Kidney (tissue), 14 donors: ENCODE data around the gene SMAD1. TPM values are rescaled to one million over a fixed set of nuclear protein-coding genes. Genes with fewer than 3 reads are reported as not detected.

ENCODE experiments used
- DNase-seq, 5 donors: peaks; one replicate each; pipeline ENCODE4 v3.0.0-alpha.2; 2013 to 2020
- FAIRE-seq: peaks from 2 replicates; lab custom pipeline; 2012; peaks lifted over from hg19 to GRCh38; lab: Jason Lieb, UNC
- H3K27ac ChIP-seq, 2 donors: one replicate each; pipeline ENCODE4 v1.7.0; 2013; ENCODE audit warnings: low read depth in 2 of 2, low read length in 2 of 2, inconsistent platforms in 1 of 2
- H3K27me3 ChIP-seq: one replicate; pipeline ENCODE4 v1.7.1; 2013; ENCODE audit warnings: low read length, inconsistent platforms; ENCODE audit not compliant: control insufficient read depth, insufficient read depth
- H3K36me3 ChIP-seq, 3 donors: one replicate each; pipeline versions ENCODE4 v1.7.0 to v1.7.1; 2013; ENCODE audit warnings: low read length in 3 of 3, control low read depth in 1 of 3, inconsistent platforms in 1 of 3; ENCODE audit not compliant: insufficient read depth in 3 of 3, control insufficient read depth in 2 of 3
- H3K4me1 ChIP-seq, 3 donors: one replicate each; pipeline versions ENCODE4 v1.7.0 to v1.7.1; 2013; ENCODE audit warnings: low read length in 3 of 3, inconsistent platforms in 1 of 3, low read depth in 1 of 3; ENCODE audit not compliant: control insufficient read depth in 2 of 3, insufficient read depth in 2 of 3
- H3K4me3 ChIP-seq, 3 donors: one replicate each; pipeline versions ENCODE4 v1.7.0 to v1.8.1; 2013; ENCODE audit warnings: low read length in 3 of 3, control low read depth in 1 of 3, inconsistent platforms in 1 of 3
- H3K9ac ChIP-seq, 3 donors: one replicate each; pipeline versions ENCODE4 v1.7.0 to v1.7.1; 2013; ENCODE audit warnings: low read length in 3 of 3, control low read depth in 1 of 3, inconsistent platforms in 1 of 3
- H3K9me3 ChIP-seq, 3 donors: one replicate each; pipeline versions ENCODE4 v1.7.0 to v1.7.1; 2013; ENCODE audit warnings: low read length in 3 of 3, control low read depth in 1 of 3, inconsistent platforms in 1 of 3; ENCODE audit not compliant: control insufficient read depth in 2 of 3, insufficient read depth in 1 of 3
- intact Hi-C: fragments of 100-400 bp; cut with DNase I; formaldehyde crosslinking; loops from one replicate; pipeline ENCODE4 v1.11.1; 2022
- polyA plus RNA-seq: library from polyadenylated mRNA; stranded (reverse); fragments of 350-450 nt; fragmentation: Illumina TruSeq; extraction: RNeasy Lipid Tissue Mini Kit (QIAGEN cat#74804); gene quantifications from one replicate; pipeline ENCODE4 v1.2.3, GENCODE V29; 2014; ENCODE audit warnings: low read depth, low replicate concordance; ENCODE audit not compliant: insufficient read depth
- total RNA-seq: library from RNA; stranded (reverse); fragmentation: NEBNext Ultra II Directional; extraction: Animal tissue kit (Norgen Biotek cat#: 25700); gene quantifications from one replicate; pipeline ENCODE4 v1.2.1, GENCODE V29; 2021
- TF ChIP-seq, protein P1 (sequence below): IDR thresholded peaks from 3 replicates; pipeline ENCODE4 v1.5.1; 2012; ENCODE audit warnings: mild to moderate bottlenecking, moderate library complexity, borderline replicate concordance; ENCODE audit not compliant: insufficient read depth; ENCODE audit errors: extremely low read depth
- donor health status: control.
- donor health status: control.
- donor health status: control.
- donor health status: control.
- donor health status: control.
- donor health status: DM: yes; HTN: yes; CAD: no.
- donor health status: Normal renal cell carcinoma (clear cell type).

SMAD1 gene
- total and polyA plus RNA-seq, 2 donors from 2014 or later: 8.9 to 39.5 TPM

DNA sequence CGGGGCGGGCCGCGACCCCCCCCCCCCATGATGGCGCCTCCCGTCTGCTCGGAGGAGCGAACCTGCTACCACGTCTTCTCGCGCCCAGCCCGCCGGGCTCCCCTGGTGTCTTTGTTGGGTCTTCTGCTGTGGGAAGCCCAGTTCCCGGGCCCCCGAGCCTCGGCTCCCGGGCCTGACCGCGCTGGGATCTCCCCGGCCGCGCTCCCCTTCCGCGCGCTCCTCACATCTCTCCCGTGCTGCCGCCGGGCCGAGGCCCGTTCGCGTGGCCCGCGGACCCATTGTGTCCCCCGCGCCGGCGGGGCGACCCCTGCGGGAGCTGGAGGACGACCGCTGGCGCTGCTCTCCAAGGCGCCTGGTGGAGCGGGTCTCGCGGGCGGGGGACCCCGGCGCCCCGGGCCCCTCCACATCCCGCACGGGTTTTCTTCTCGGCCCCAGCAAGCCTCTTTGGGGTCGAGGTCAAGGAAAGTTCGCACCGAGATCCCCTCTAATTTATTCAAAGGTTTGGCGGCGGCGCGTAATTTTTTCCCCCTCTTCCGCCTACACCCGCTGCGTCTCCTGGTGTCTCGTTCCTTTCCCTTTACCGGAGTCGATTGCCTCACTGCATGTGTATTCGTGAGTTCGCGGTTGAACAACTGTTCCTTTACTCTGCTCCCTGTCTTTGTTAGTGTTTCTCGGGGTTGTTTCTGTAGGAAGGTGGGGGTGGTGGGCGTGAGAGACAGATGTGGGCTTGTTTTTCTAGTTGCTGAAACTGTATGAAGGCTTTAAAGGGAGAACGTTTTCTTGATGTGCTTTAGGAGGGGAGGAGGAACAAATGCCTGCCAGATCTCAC is 770 bp downstream of the SMAD1 start:
- H3K27me3 ChIP-seq: no peaks in the 10 kb centered on the region
- peak overlapping the region; percentile 27 to 70 (median 64) for H3K9ac ChIP-seq
- peak overlapping the region; percentile 90 to 92 for H3K27ac ChIP-seq
- intact Hi-C loops: no loop called here
- H3K4me3 ChIP-seq: peak overlapping the region; percentile 57 to 77 (median 75)
- no peaks in the 10 kb centered on the region for H3K9me3 ChIP-seq
- H3K36me3 ChIP-seq: no peaks in the 10 kb centered on the region
- DNase-seq (peak; percentile 81 to 91 (median 83)), FAIRE-seq (no peak)
- H3K4me1 ChIP-seq: peaks cover 0 to 11% (median 7%) of the 10 kb centered on the region in 3 donors
- TF ChIP-seq, protein P1, sequence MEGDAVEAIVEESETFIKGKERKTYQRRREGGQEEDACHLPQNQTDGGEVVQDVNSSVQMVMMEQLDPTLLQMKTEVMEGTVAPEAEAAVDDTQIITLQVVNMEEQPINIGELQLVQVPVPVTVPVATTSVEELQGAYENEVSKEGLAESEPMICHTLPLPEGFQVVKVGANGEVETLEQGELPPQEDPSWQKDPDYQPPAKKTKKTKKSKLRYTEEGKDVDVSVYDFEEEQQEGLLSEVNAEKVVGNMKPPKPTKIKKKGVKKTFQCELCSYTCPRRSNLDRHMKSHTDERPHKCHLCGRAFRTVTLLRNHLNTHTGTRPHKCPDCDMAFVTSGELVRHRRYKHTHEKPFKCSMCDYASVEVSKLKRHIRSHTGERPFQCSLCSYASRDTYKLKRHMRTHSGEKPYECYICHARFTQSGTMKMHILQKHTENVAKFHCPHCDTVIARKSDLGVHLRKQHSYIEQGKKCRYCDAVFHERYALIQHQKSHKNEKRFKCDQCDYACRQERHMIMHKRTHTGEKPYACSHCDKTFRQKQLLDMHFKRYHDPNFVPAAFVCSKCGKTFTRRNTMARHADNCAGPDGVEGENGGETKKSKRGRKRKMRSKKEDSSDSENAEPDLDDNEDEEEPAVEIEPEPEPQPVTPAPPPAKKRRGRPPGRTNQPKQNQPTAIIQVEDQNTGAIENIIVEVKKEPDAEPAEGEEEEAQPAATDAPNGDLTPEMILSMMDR: no peak

DNA sequence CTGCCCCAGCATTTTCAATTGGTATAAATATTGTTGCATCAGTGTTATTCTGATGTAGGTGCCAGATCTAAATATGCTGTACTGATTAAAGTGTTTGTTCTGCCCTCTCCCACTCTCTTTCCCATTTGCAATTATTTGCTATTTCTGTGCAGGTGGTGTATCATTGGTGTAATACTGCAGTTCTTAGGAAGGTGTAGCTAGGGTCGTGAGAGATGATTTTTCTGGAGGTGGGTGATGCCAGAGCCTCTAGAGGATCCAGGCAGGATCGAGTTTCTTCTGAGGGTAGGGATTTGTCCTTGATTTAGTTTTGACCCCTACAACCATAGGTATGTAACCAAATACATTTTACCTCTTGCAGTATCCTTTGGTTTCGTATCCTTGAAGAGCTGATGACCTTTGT is 1.9 kb downstream of the SMAD1 start:
- no peaks in the 10 kb centered on the region for H3K27me3 ChIP-seq
- H3K9ac ChIP-seq: peak overlapping the region in 2 of 3 donors; percentile 7 to 70
- H3K9me3 ChIP-seq: no peaks in the 10 kb centered on the region
- FAIRE-seq (no peak), DNase-seq (peak in 1 of 5 donors; percentile 33)
- TF ChIP-seq, protein P1: no peak
- intact Hi-C loops: no loop called here
- no peak overlapping the region for H3K27ac ChIP-seq
- peaks cover 0 to 11% (median 7%) of the 10 kb centered on the region in 3 donors for H3K4me1 ChIP-seq
- no peaks in the 10 kb centered on the region for H3K36me3 ChIP-seq
- H3K4me3 ChIP-seq: peak overlapping the region; percentile 57 to 77 (median 75)

DNA sequence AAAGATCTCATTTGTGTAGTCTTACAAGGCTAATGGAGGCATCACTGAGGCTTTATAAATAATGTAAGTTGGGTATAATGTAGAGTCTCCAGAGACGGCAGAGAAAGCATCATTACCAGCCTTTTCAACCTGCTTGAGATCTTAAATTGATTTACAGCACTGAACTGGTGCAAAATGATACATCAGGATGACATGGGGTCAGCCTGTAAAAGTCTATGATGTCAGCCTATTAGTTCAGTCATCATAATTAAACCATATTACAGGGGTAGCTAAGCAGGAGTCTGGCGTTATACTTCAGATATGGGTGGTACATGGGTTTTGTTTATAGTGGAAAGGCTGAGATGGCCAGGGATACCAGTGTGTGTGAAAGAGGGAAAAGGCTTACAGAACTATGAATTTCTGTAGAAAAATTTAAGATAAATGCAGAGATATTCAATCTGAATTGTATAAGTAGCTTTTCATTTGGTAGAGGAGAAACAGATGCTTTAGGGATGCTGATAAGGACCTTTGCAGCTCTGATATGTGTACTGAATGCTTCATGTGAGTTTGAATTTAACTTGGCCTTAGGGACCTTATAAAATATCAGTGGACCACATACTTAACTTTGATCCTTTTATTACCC is 2.7 kb downstream of the SMAD1 start:
- Histone ChIP-seq H3K4me1 (peaks cover 0 to 11% (median 7%) of the 10 kb centered on the region in 3 donors), H3K4me3 (peak overlapping the region; percentile 6 to 75 (median 31)), H3K9me3 (no peaks in the 10 kb centered on the region), H3K36me3 (no peaks in the 10 kb centered on the region), H3K9ac (peak overlapping the region in 1 of 3 donors; percentile 70), H3K27ac (no peak overlapping the region), H3K27me3 (no peaks in the 10 kb centered on the region)
- intact Hi-C loops: no loop called here
- TF ChIP-seq, protein P1: no peak
- FAIRE-seq: no peak
- no peak for DNase-seq
